Fibroblast of skin of right biceps (primary cell): Measurements from ENCODE around the gene OSBPL2.

Source experiments
- DNase-seq: peaks from one replicate; pipeline ENCODE4 v3.0.0-alpha.2; 2013

The OSBPL2 gene

GRCh38 chr20:62236766-62237513 is 1.4 kb upstream of the OSBPL2 start:
- DNase-seq: peak; percentile 8

- DNase-seq: no peak
Measured at GRCh38 chr20:62237514-62237800, 864 bp upstream of the OSBPL2 start.

- DNase-seq: no peak
Measured at GRCh38 chr20:62238569-62239277, 402 bp downstream of the OSBPL2 start.

GRCh38 chr20:62239278-62239879 is 1.1 kb downstream of the OSBPL2 start:
- no peak for DNase-seq

GRCh38 chr20:62240020-62240685 is 1.8 kb downstream of the OSBPL2 start:
- DNase-seq: no peak

- DNase-seq: no peak
Measured at GRCh38 chr20:62241506-62241905, 3.2 kb downstream of the OSBPL2 start.

GRCh38 chr20:62242176-62242575 is 3.9 kb downstream of the OSBPL2 start:
- no peak for DNase-seq

- DNase-seq: no peak
Measured at GRCh38 chr20:62243106-62243505, 4.8 kb downstream of the OSBPL2 start.

GRCh38 chr20:62243906-62244515 is 5.7 kb downstream of the OSBPL2 start:
- no peak for DNase-seq

GRCh38 chr20:62244644-62245108 is 6.4 kb downstream of the OSBPL2 start:
- DNase-seq: no peak

GRCh38 chr20:62245911-62246280 is 7.6 kb downstream of the OSBPL2 start:
- no peak for DNase-seq

GRCh38 chr20:62246431-62246830 is 8.1 kb downstream of the OSBPL2 start:
- no peak for DNase-seq

- DNase-seq: no peak
Measured at GRCh38 chr20:62246872-62247652, 8.7 kb downstream of the OSBPL2 start.

GRCh38 chr20:62248890-62249560 is 10.7 kb downstream of the OSBPL2 start:
- DNase-seq: no peak

- DNase-seq: peak; percentile 28
Measured at GRCh38 chr20:62252342-62252966, 14.1 kb downstream of the OSBPL2 start.

- DNase-seq: no peak
Measured at GRCh38 chr20:62253398-62253797, 15.1 kb downstream of the OSBPL2 start.

GRCh38 chr20:62254021-62254724 is 15.9 kb downstream of the OSBPL2 start:
- DNase-seq: no peak

GRCh38 chr20:62255976-62256375 is 17.7 kb downstream of the OSBPL2 start:
- DNase-seq: no peak

- DNase-seq: peak; percentile 78
Measured at GRCh38 chr20:62258499-62259293, 20.4 kb downstream of the OSBPL2 start.

GRCh38 chr20:62259294-62259565 is 20.9 kb downstream of the OSBPL2 start:
- DNase-seq: no peak
